GM12864 (cell line): ENCODE results near the gene TRPV6.

ENCODE experiments used
- DNase-seq: peaks from one replicate; pipeline ENCODE4 v3.0.0-alpha.2; 2011; ENCODE audit warnings: low read depth
- H3K4me3 ChIP-seq: 2 replicates; pipeline ENCODE4 v1.5.1; 2011; ENCODE audit warnings: mild to moderate bottlenecking, low read depth, low read length, control low read depth
- CTCF ChIP-seq: IDR thresholded peaks from 2 replicates; pipeline ENCODE4 v1.5.1; 2011; ENCODE audit warnings: low read depth, mild to moderate bottlenecking, moderate library complexity, low read length, control low read depth, inconsistent platforms; ENCODE audit errors: missing control alignments

Gene TRPV6

GRCh38 chr7:142827951-142828500 lies 57.5 kb downstream of the TRPV6 start:
- no peak for DNase-seq
- no peak for TF ChIP-seq CTCF
- H3K4me3 ChIP-seq = no peak overlapping the region

DNA sequence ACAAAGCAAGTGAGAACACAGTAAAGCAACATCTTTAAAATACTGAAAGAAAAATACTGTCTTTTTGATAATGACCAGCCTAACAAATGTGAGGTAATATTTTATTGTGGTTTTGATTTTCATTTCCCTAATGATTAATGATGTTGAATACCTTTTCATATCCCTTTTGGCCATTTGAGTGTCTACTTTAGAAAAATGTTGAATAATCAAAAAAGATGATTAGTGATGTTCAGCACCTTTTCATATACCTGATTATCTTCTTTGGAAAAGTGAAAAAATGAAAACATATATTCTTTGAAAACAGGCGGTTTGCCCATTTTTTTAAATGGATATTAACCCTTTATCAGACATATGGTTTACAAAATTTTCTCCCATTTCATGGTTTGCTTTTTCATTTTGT lies 62.8 kb downstream of the TRPV6 start:
- no peak overlapping the region for H3K4me3 ChIP-seq
- no peak for DNase-seq
- TF ChIP-seq CTCF = no peak
